ENCODE results near the gene ZNF771. TPM values are rescaled to one million over a fixed set of nuclear protein-coding genes. Genes with fewer than 3 reads are reported as not detected.
A peak's percentile ranks its signal among the peaks of the same experiment; 100 is the strongest.
"Not testable (repeated sequence)": the region's sequence is repeated elsewhere in the genome, so short reads cannot be mapped to it uniquely, and the experiment has no call there.

The ZNF771 gene
- total RNA-seq, 1 donor from 2014 or later: 4.4 TPM

GRCh38 chr16:30457743-30458560 lies 50.5 kb downstream of the ZNF771 start:
- ChIA-PET POLR2A (interaction anchor here (0.5 to 10.5 kb wide), 26 partner anchors 8 to 237 kb away, joined by 3 to 421 read pairs (median 6); partner anchors contain the start of genes DCTPP1, FBRS, ITGAL and SEPHS2), CTCF (interaction anchor here (1.2 to 2.6 kb wide), 8 partner anchors 8 to 77 kb away, joined by 3 to 15 read pairs (median 8); partner anchors contain the start of genes DCTPP1, ITGAL, SEPHS2 and ZNF747)
- H3K4me1 Mint-ChIP-seq: peaks cover 69% of the 10 kb centered on the region
- TF ChIP-seq, protein P1, sequence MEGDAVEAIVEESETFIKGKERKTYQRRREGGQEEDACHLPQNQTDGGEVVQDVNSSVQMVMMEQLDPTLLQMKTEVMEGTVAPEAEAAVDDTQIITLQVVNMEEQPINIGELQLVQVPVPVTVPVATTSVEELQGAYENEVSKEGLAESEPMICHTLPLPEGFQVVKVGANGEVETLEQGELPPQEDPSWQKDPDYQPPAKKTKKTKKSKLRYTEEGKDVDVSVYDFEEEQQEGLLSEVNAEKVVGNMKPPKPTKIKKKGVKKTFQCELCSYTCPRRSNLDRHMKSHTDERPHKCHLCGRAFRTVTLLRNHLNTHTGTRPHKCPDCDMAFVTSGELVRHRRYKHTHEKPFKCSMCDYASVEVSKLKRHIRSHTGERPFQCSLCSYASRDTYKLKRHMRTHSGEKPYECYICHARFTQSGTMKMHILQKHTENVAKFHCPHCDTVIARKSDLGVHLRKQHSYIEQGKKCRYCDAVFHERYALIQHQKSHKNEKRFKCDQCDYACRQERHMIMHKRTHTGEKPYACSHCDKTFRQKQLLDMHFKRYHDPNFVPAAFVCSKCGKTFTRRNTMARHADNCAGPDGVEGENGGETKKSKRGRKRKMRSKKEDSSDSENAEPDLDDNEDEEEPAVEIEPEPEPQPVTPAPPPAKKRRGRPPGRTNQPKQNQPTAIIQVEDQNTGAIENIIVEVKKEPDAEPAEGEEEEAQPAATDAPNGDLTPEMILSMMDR (IDR thresholded peaks at IDR 0.05): no peak
- H3K4me3 Mint-ChIP-seq: peak overlapping the region; percentile 66
- H3K9me3 Mint-ChIP-seq: no peaks in the 10 kb centered on the region
- peak overlapping the region; percentile 96 for H3K27ac Mint-ChIP-seq
- no peak for ATAC-seq (ENCODE audit: low read depth)
- DNase-seq: no peak
- no peaks in the 10 kb centered on the region for H3K36me3 Mint-ChIP-seq (ENCODE audit: low read depth)
- H3K27me3 Mint-ChIP-seq: no peaks in the 10 kb centered on the region
- intact Hi-C loops (cut with micrococcal nuclease): loop anchor here (1.0 to 5.0 kb wide), 2 partner anchors 14 to 234 kb away; partner anchors contain the start of gene ITGAL

DNA sequence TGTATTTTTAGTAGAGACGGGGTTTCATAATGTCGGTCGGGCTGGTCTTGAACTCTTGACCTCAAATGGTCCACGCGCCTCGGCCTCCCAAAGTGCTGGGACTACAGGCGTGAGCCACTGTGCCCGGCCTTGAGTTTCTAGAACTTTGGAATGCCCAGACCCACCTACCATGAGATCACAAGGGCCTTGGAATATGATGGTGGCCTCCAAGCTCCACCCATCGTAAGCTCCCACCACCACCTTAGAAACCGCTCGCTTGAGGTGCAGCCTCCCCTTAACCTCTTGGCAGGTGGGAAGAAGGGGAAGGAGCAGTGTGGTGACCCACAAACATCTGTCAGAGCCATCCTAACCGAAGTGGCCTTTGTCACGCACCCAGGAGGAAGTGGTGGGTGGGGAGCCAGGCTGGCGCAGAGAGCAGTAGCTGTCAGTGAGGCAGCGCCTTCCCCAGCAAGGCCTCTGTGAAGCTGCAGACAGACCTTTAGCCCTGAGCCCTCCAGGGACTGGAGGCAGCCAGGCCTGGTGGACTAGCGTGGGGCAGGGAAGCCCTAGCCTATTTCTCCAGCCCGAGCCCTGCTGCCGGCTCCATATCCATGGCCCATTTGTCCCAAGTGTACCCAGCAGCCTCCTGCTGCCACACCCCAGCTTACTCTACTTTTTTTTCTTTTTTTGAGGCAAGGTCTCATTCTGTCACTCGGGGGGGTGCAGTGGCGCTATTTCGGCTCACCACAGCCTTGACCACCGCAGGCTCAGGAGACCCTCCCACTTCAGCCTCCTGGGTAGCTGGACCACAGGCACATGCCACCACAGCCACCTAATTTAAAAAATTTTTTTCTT lies 51.4 kb downstream of the ZNF771 start:
- Mint-ChIP-seq H3K4me1 (peaks cover 65% of the 10 kb centered on the region), H3K36me3 (ENCODE audit: low read depth) (no peaks in the 10 kb centered on the region), H3K4me3 (peak overlapping the region; percentile 66), H3K9me3 (no peaks in the 10 kb centered on the region), H3K27ac (peak overlapping the region; percentile 96), H3K27me3 (no peaks in the 10 kb centered on the region)
- TF ChIP-seq, protein P1 (IDR thresholded peaks at IDR 0.05): no peak
- ATAC-seq (ENCODE audit: low read depth) (peak; percentile 92), DNase-seq (peak; percentile 69)
- POLR2A ChIA-PET: interaction anchor here (0.5 to 10.5 kb wide), 24 partner anchors 9 to 1117 kb away, joined by 3 to 421 read pairs (median 6); partner anchors contain the start of genes DCTPP1, FBRS, ITGAL and SEPHS2
- CTCF ChIA-PET: interaction anchor here (1.2 to 2.6 kb wide), 6 partner anchors 9 to 76 kb away, joined by 3 to 15 read pairs (median 8); partner anchors contain the start of genes ITGAL, SEPHS2 and ZNF747
- intact Hi-C loops (cut with micrococcal nuclease): loop anchor here (1.0 to 5.0 kb wide), 2 partner anchors 14 to 234 kb away; partner anchors contain the start of gene ITGAL

DNA sequence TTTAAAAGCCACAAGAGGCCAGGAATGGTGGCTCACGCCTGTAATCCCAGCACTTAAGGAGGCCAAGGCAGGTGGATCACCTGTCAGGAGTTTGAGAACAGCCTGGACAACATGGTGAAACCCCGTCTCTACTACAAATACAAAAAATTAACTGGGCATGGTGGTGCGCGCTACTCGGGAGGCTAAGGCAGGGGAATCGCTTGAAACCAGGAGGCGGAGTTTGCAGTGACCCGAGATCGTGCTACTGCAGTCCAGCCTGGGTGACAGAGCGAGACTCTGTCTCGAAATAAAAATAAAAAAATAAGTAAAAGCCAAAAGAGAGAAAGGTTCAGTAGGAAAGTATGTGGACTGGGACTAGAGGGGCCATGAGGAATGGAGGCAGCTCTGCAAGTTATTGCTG lies 52.0 kb downstream of the ZNF771 start:
- no peaks in the 10 kb centered on the region for H3K27me3 Mint-ChIP-seq
- peak overlapping the region; percentile 96 for H3K27ac Mint-ChIP-seq
- intact Hi-C loops (cut with micrococcal nuclease): loop anchor here (5.0 kb wide), 1 partner anchor 233 kb away; no protein-coding TSS in a partner anchor
- H3K4me1 Mint-ChIP-seq: peaks cover 60% of the 10 kb centered on the region
- CTCF ChIA-PET: interaction anchor here (1.2 to 2.6 kb wide), 6 partner anchors 10 to 76 kb away, joined by 3 to 15 read pairs (median 8); partner anchors contain the start of genes ITGAL, SEPHS2 and ZNF747
- POLR2A ChIA-PET: interaction anchor here (0.6 to 10.5 kb wide), 19 partner anchors 10 to 199 kb away, joined by 3 to 421 read pairs (median 7); partner anchors contain the start of genes DCTPP1, FBRS, ITGAL and SEPHS2
- TF ChIP-seq, protein P1 (IDR thresholded peaks at IDR 0.05): no peak
- DNase-seq: no peak
- ATAC-seq (ENCODE audit: low read depth): no peak
- peak overlapping the region; percentile 66 for H3K4me3 Mint-ChIP-seq
- no peaks in the 10 kb centered on the region for H3K9me3 Mint-ChIP-seq
- H3K36me3 Mint-ChIP-seq (ENCODE audit: low read depth): no peaks in the 10 kb centered on the region

DNA sequence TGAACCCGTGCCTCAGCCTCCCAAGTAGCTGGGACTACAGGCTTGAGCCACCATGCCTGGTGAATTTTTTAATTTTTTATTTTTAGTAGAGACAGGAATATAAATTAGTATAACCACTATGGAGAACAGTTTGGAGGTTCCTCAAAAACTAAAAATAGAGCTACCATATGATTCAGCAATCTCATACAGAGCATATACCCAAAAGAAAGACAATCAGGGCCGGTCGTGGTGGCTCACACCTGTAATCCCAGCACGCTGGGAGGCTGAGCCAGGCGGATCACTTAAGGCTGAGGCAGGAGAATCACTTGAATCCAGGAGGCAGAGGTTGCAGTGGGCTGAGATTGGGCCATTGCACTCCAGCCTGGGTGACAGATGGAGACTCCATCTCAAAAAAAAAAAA lies 54.0 kb downstream of the ZNF771 start:
- H3K27me3 Mint-ChIP-seq; intact Hi-C loops (cut with micrococcal nuclease); DNase-seq; H3K9me3 Mint-ChIP-seq; H3K36me3 Mint-ChIP-seq (ENCODE audit: low read depth); H3K4me3 Mint-ChIP-seq; ATAC-seq (ENCODE audit: low read depth): not testable (repeated sequence)
- peak overlapping the region; percentile 18 for H3K27ac Mint-ChIP-seq
- CTCF ChIA-PET: interaction anchor here (1.0 kb wide), 1 partner anchor 32 kb away, joined by 3 read pairs; the partner anchor contains the start of gene DCTPP1
- POLR2A ChIA-PET: interaction anchor here (0.7 to 10.5 kb wide), 7 partner anchors 11 to 97 kb away, joined by 3 to 421 read pairs (median 8); partner anchors contain the start of genes ITGAL, SEPTIN1 and ZNF764
- peaks cover 44% of the 10 kb centered on the region for H3K4me1 Mint-ChIP-seq

DNA sequence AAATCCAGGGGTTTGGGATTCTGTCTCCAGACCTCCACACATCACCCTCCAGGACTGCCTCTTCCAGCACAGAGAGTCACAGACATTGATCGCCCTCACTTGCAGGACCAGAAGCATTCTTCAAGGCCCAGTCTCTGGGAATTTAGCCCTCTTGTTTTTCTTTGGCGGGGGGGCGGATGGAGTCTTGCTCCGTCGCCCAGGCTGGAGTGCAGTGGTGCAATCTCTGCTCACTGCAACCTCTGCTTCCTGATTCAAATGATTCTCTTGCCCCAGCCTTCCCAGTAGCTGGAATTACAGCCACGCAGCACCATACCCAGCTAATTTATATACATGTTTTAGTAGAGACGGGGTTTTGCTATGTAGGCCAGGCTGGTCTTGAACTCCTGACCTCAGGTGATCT lies 56.7 kb downstream of the ZNF771 start:
- no peak for ATAC-seq (ENCODE audit: low read depth)
- intact Hi-C loops (cut with micrococcal nuclease): no loop called here
- H3K9me3 Mint-ChIP-seq: no peaks in the 10 kb centered on the region
- TF ChIP-seq, protein P1 (IDR thresholded peaks at IDR 0.05): no peak
- H3K36me3 Mint-ChIP-seq (ENCODE audit: low read depth): no peaks in the 10 kb centered on the region
- DNase-seq: no peak
- no peak overlapping the region for H3K4me3 Mint-ChIP-seq
- ChIA-PET CTCF (no interaction called here), POLR2A (interaction anchor here (1.8 kb wide), 1 partner anchor 13 kb away, joined by 4 read pairs; no protein-coding TSS in a partner anchor)
- no peaks in the 10 kb centered on the region for H3K27me3 Mint-ChIP-seq
- H3K27ac Mint-ChIP-seq: no peak overlapping the region
- peaks cover 18% of the 10 kb centered on the region for H3K4me1 Mint-ChIP-seq

Data from activated B cell treated with CpG ODN at 0.5 μM for 24 hours (primary cell).